CD4-positive, CD25-positive, alpha-beta regulatory T cell (primary cell): ENCODE results near the gene PLAAT3. TPM values are rescaled to one million over a fixed set of nuclear protein-coding genes. Genes with fewer than 3 reads are reported as not detected.
A peak's percentile ranks its signal among the peaks of the same experiment; 100 is the strongest.

Source experiments
- ATAC-seq, 2 donors: fragments of 150-1000 bp; cut with Tn5 transposase; one replicate each; pipeline ENCODE4 v1.10.0; 2021; ENCODE audit warnings: low read depth in 2 of 2, moderate number of reproducible peaks in 2 of 2, moderate library complexity in 1 of 2
- DNase-seq, 3 donors: peaks; one replicate each; pipeline versions ENCODE4 v3.0.0 to v3.0.0-alpha.2; 2012 to 2022; ENCODE audit warnings: mixed read lengths in 1 of 3
- H3K27ac ChIP-seq: one replicate; pipeline ENCODE4 v1.7.0; 2013; ENCODE audit warnings: mild to moderate bottlenecking, low read length; ENCODE audit not compliant: insufficient read depth, poor library complexity, severe bottlenecking
- H3K27me3 ChIP-seq: one replicate; pipeline ENCODE4 v1.7.0; 2013; ENCODE audit warnings: low read length; ENCODE audit not compliant: control insufficient read depth, insufficient read depth
- H3K36me3 ChIP-seq: one replicate; pipeline ENCODE4 v1.7.0; 2013; ENCODE audit warnings: mild to moderate bottlenecking, low read length, moderate library complexity; ENCODE audit not compliant: control insufficient read depth, insufficient read depth
- H3K4me1 ChIP-seq: 2 replicates; pipeline ENCODE4 v1.7.0; 2013; ENCODE audit warnings: mild to moderate bottlenecking, low read length; ENCODE audit not compliant: insufficient read depth, control insufficient read depth, poor library complexity, severe bottlenecking
- H3K4me3 ChIP-seq: one replicate; pipeline ENCODE4 v1.7.0; 2013; ENCODE audit warnings: low read depth, mild to moderate bottlenecking, low read length, moderate library complexity
- H3K9me3 ChIP-seq, 2 experiments: 1 replicate in 1 of 2; 2 replicates in 1 of 2; pipeline ENCODE4 v1.7.0; 2013; ENCODE audit warnings: low read length in 2 of 2, mild to moderate bottlenecking in 1 of 2, moderate library complexity in 1 of 2; ENCODE audit not compliant: control insufficient read depth in 2 of 2
- H3K27ac Mint-ChIP-seq, 3 donors: one replicate each; pipeline ENCODE4 v1.8.0; 2020 to 2022; ENCODE audit warnings: mild to moderate bottlenecking in 3 of 3, mixed read lengths in 3 of 3, moderate library complexity in 2 of 3
- H3K27me3 Mint-ChIP-seq: one replicate; pipeline ENCODE4 v1.8.0; 2022; ENCODE audit warnings: mild to moderate bottlenecking, mixed read lengths
- H3K36me3 Mint-ChIP-seq: one replicate; pipeline ENCODE4 v1.8.0; 2020; ENCODE audit warnings: mixed read lengths
- H3K4me1 Mint-ChIP-seq, 4 donors: one replicate each; pipeline ENCODE4 v1.8.0; 2020 to 2022; ENCODE audit warnings: mixed read lengths in 4 of 4, mild to moderate bottlenecking in 1 of 4
- H3K4me3 Mint-ChIP-seq, 4 donors: one replicate each; pipeline ENCODE4 v1.8.0; 2020 to 2022; ENCODE audit warnings: mild to moderate bottlenecking in 4 of 4, mixed read lengths in 4 of 4, moderate library complexity in 3 of 4
- H3K9me3 Mint-ChIP-seq, 7 donors: one replicate each; pipeline ENCODE4 v1.8.0; 2020 to 2022; ENCODE audit warnings: mixed read lengths in 7 of 7, mild to moderate bottlenecking in 3 of 7, moderate library complexity in 2 of 7
- polyA plus RNA-seq, 4 donors: library from polyadenylated mRNA; unstranded; fragments of 300-500 nt; fragmentation: Illumina TruSeq; gene quantifications; one replicate each; pipeline ENCODE4 v1.2.3, GENCODE V29; 2021
- total RNA-seq: library from RNA; stranded (reverse); gene quantifications from one replicate; pipeline ENCODE4 v1.2.3, GENCODE V29; 2022

Gene PLAAT3
- total and polyA plus RNA-seq, 5 donors from 2014 or later = 3.1 to 19.0 (median 5.8) TPM

DNA sequence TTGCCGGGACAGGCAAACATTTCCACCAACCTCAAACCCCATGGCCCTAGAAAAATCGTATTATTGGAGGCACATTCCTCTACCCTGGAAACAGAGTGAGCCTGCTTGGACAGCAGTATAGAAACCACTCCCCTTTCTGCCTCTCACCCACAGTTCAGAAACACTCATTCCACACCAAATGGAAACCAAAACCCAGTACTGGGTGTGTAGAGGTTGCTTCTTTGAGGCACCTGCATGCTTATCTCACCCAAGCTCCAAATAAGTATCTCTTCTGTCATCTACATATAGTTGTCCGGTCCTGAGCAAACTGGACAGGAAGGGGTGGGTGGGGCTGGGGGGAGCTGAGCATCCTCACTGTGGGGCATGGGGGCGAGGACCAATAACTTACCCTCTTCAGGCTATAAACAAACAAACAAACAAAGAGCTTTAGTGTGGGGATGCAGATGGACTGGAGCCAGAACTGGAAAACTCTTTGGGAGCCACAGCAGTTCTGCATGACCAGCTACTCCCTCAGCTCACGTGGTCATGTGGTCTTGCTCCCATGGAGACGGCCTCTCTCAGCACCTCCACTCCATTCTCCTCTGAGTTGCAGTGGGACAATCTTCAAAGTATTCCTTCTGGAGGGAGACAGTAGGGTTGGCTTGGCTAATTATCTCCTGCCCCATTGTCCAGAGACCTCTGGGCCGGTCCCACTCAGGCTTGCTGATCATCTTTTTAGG is 50.0 kb downstream of the PLAAT3 start:
- no peaks in the 10 kb centered on the region for H3K27me3 ChIP-seq
- Mint-ChIP-seq H3K27me3 (no peaks in the 10 kb centered on the region), H3K4me3 (peak overlapping the region in 1 of 4 donors; percentile 12), H3K36me3 (no peaks in the 10 kb centered on the region), H3K4me1 (peaks cover 11 to 63% (median 40%) of the 10 kb centered on the region in 4 donors), H3K9me3 (no peaks in the 10 kb centered on the region), H3K27ac (peak overlapping the region in 2 of 3 donors; percentile 69 to 81)
- no peaks in the 10 kb centered on the region for H3K9me3 ChIP-seq
- no peak overlapping the region for H3K4me3 ChIP-seq
- H3K27ac ChIP-seq = no peak overlapping the region
- no peaks in the 10 kb centered on the region for H3K36me3 ChIP-seq
- ATAC-seq (no peak), DNase-seq (peak in 1 of 3 donors; percentile 70)
- peaks cover 44% of the 10 kb centered on the region for H3K4me1 ChIP-seq

DNA sequence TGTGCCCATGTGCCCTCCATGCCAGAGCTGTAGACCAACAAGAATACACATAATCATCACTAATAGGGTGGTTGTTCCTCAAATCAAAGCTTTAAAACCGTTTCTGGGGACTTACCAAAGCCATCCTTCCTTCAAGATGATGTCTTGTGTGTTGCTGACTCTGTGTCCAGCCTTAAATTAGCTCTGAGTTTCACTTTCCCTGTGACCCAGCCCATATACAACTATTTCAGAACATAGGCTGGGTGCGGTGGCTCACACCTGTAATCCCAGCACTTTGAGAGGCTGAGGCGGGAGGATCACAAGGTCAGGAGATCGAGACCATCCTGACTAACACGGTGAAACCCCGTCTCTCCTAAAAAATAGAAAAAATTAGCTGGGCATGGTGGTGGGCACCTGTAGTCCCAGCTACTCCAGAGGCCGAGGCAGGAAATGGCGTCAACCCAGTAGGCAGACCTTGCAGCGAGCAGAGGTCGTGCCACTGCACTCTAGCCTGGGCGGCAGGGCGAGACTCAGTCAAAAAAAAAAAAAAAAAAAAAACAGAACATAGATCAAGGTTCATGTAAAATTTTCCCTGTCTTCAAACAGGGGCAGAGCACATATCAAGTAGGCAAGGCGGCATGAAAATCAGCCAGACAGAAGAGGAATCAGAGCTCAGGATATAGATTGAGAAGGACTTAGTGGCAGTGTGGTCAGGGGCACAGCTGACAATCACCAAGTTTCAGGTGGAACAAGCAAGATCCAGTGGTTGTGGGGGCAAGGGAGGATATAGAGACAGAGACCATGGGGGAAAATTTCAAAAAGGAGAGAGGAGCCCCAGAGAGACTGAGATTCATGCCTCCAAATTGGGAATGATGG is 50.8 kb downstream of the PLAAT3 start, which contains the start of gene PLAAT2:
TSS of gene PLAAT2 (minus strand) at position 179 of the 855 bp plus-strand sequence. CDS start at position 124, 55 bp downstream.
- H3K36me3 ChIP-seq = no peaks in the 10 kb centered on the region
- Mint-ChIP-seq H3K4me1 (peaks cover 11 to 58% (median 41%) of the 10 kb centered on the region in 4 donors), H3K27ac (peak within 1 kb of the TSS in 2 of 3 donors; percentile 69 to 81), H3K36me3 (no peaks in the 10 kb centered on the region), H3K4me3 (no peak within 1 kb of the TSS), H3K27me3 (no peaks in the 10 kb centered on the region), H3K9me3 (no peaks in the 10 kb centered on the region)
- no peaks in the 10 kb centered on the region for H3K9me3 ChIP-seq
- DNase-seq (no peak), ATAC-seq (no peak)
- peaks cover 44% of the 10 kb centered on the region for H3K4me1 ChIP-seq
- no peak within 1 kb of the TSS for H3K27ac ChIP-seq
- H3K27me3 ChIP-seq = no peaks in the 10 kb centered on the region
- no peak within 1 kb of the TSS for H3K4me3 ChIP-seq

DNA sequence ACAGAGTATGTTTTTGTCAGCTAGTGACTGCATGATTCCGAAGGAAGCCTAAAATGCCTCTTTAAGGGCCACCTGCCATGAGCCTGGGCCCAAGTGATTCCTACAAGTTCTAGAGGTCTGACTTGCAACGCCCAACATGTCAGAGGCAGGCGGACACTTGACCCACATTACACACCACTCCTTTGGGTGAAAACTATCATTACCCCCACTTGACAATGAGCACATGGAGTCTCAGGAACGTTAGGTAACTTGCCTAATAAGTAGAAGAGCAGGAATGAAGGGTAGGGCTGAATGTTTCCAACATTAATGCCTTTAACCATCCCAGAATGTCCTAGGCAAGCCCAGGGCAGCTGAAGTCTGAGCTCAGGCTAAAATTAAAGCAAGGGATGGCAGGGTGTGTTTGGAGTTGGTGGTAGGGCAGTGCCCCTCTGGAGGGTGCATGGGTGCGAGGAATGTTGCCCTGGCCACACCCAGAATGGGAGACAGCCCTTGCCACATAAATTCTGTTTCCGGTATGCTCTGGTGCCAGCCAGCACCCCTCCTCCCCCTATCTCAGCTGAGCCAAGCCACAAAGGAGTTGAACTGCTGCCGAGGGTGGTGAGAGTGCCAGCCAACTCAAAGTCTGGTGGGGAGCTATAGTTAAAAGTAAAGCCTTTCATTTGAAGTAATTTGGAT is 53.6 kb downstream of the PLAAT3 start:
- Mint-ChIP-seq H3K9me3 (no peaks in the 10 kb centered on the region), H3K4me3 (peak overlapping the region; percentile 41 to 54 (median 46)), H3K36me3 (no peaks in the 10 kb centered on the region), H3K27ac (peak overlapping the region; percentile 80 to 89 (median 86)), H3K4me1 (peaks cover 16 to 57% (median 32%) of the 10 kb centered on the region in 4 donors), H3K27me3 (no peaks in the 10 kb centered on the region)
- ATAC-seq = peak; percentile 45 to 65
- Histone ChIP-seq H3K36me3 (no peaks in the 10 kb centered on the region), H3K9me3 (no peaks in the 10 kb centered on the region), H3K27me3 (no peaks in the 10 kb centered on the region), H3K4me3 (no peak overlapping the region), H3K27ac (no peak overlapping the region), H3K4me1 (peaks cover 30% of the 10 kb centered on the region)
- DNase-seq = peak in 1 of 3 donors; percentile 31

DNA sequence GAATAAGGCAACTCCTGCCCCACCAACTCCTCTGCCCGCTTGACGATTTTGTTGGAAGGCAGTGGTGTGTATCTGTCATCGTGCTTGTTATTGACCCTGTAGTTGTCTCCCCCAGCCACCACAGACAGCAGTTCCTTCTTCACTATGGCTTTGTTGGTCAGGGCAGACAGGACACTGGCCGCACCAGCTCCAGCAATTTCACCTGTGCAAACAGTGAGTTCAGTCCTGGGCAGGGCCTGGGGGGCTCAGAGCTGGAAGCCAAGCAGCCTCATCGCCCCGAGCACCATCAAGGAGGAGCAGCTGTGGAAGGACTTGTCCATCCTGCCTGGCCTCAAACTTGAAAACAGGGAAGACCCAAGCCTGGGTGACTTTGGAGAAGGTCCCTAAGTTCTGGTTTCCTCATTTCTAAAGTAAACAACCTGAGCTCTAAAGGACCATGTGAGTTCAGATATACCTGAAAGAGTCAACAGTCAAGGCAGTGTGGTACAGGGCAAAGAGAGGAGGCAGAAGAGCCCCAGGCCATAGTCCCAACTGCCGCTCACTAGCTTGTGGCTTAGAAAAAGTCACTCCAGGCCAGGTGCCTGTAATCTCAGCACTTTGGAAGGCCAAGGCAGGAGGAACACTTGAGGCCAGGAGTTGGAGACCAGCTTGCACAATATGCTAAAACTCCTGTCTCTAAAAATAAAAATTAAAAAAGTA is 55.6 kb downstream of the PLAAT3 start:
- H3K27me3 ChIP-seq = no peaks in the 10 kb centered on the region
- DNase-seq = no peak
- Mint-ChIP-seq H3K4me3 (peak overlapping the region in 1 of 4 donors; percentile 37), H3K36me3 (peaks cover 3% of the 10 kb centered on the region), H3K9me3 (no peaks in the 10 kb centered on the region), H3K27me3 (no peaks in the 10 kb centered on the region), H3K27ac (peak overlapping the region in 2 of 3 donors; percentile 26 to 75), H3K4me1 (peaks cover 21 to 58% (median 32%) of the 10 kb centered on the region in 4 donors)
- H3K9me3 ChIP-seq = no peaks in the 10 kb centered on the region
- no peaks in the 10 kb centered on the region for H3K36me3 ChIP-seq
- no peak overlapping the region for H3K4me3 ChIP-seq
- ATAC-seq = no peak
- peaks cover 33% of the 10 kb centered on the region for H3K4me1 ChIP-seq
- no peak overlapping the region for H3K27ac ChIP-seq

DNA sequence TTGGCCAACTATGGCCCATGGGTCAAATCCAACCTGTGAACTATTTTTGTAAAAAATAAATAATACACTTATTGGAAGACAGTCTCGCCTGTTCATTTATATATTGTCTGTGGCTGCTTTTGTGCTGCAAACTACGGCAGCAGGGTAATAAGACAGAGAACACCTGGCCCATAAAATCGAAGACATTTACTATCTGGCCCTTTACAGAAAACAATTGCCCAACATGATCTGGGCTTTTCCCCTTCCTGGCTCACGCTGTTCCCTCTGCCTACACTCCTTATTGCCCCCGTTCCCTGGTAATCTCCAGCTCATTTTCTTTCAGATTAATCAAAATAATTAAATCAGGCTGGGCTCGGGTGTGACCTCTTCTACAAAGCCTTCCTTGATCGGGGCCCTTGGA is 56.7 kb downstream of the PLAAT3 start:
- H3K27me3 Mint-ChIP-seq = no peaks in the 10 kb centered on the region
- no peaks in the 10 kb centered on the region for H3K27me3 ChIP-seq
- peaks cover 3% of the 10 kb centered on the region for H3K36me3 Mint-ChIP-seq
- H3K36me3 ChIP-seq = no peaks in the 10 kb centered on the region
- H3K9me3 Mint-ChIP-seq = no peaks in the 10 kb centered on the region
- no peaks in the 10 kb centered on the region for H3K9me3 ChIP-seq
- ATAC-seq (no peak), DNase-seq (no peak)
- H3K4me3 Mint-ChIP-seq = no peak overlapping the region
- peaks cover 44% of the 10 kb centered on the region for H3K4me1 ChIP-seq
- H3K27ac Mint-ChIP-seq = no peak overlapping the region
- H3K4me1 Mint-ChIP-seq = peaks cover 25 to 67% (median 39%) of the 10 kb centered on the region in 4 donors
- no peak overlapping the region for H3K27ac ChIP-seq
- H3K4me3 ChIP-seq = no peak overlapping the region

DNA sequence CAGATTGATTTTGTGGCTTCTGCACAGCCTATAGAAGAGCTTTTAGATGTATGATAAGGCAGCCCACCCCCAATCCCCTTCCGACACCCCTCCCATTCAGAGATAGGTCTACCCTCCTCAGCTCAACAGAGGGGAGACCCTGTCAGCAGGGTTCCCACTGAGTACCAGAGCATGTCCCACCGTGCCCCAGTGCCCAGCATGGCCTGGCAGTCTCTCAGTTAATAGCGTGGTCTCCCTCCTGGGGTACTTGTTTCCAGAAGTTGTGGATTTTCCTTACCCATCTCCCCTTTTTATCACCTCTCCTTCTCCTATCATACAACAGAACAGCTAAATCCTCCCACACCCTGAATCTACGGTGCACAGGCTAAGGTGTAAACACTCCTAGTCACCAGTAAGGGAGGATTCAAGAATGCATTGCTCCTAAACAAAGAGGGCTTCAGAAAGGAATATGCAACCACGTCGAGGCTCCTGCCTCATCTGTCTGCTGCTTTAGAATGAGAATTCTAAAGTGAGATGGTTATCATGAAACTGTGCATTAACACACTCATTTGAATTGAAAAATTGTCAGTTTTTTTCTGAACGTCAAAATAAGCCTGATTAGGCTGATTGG is 57.7 kb downstream of the PLAAT3 start:
- no peak for DNase-seq
- no peak for ATAC-seq
- Mint-ChIP-seq H3K27me3 (no peaks in the 10 kb centered on the region), H3K9me3 (no peaks in the 10 kb centered on the region), H3K36me3 (peaks cover 3% of the 10 kb centered on the region), H3K4me3 (no peak overlapping the region), H3K4me1 (peaks cover 26 to 69% (median 43%) of the 10 kb centered on the region in 4 donors), H3K27ac (peak overlapping the region in 2 of 3 donors; percentile 40 to 90)
- Histone ChIP-seq H3K4me3 (no peak overlapping the region), H3K36me3 (no peaks in the 10 kb centered on the region), H3K27ac (no peak overlapping the region), H3K4me1 (peaks cover 52% of the 10 kb centered on the region), H3K27me3 (no peaks in the 10 kb centered on the region), H3K9me3 (no peaks in the 10 kb centered on the region)

DNA sequence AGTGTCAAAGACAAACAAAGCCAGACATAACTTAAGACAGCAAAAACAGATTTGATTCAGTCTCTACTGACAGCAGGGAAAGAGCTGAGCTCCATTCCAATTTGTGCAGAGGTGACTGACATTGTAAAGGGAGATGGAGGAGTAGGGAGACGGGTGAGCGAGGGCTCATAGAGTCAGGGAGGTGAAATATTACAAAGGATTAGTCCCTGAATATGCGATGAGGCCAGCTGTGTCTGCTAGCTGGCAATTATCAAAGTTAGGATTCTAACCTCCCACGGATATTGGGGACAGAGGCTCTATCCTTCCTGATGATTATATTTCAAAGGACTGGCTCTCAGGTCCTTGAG is 59.4 kb downstream of the PLAAT3 start:
- Histone ChIP-seq H3K9me3 (no peaks in the 10 kb centered on the region), H3K4me3 (no peak overlapping the region), H3K27ac (no peak overlapping the region), H3K4me1 (peaks cover 37% of the 10 kb centered on the region), H3K36me3 (no peaks in the 10 kb centered on the region), H3K27me3 (no peaks in the 10 kb centered on the region)
- peaks cover 26 to 64% (median 38%) of the 10 kb centered on the region in 4 donors for H3K4me1 Mint-ChIP-seq
- no peaks in the 10 kb centered on the region for H3K9me3 Mint-ChIP-seq
- peak overlapping the region in 2 of 3 donors; percentile 80 to 84 for H3K27ac Mint-ChIP-seq
- no peak for DNase-seq
- no peak for ATAC-seq
- H3K4me3 Mint-ChIP-seq = peak overlapping the region in 3 of 4 donors; percentile 1 to 62 (median 34)
- no peaks in the 10 kb centered on the region for H3K27me3 Mint-ChIP-seq
- peaks cover 3% of the 10 kb centered on the region for H3K36me3 Mint-ChIP-seq
